SU-DHL-6 (cell line): ENCODE results near the gene EXD3.
A peak's percentile ranks its signal among the peaks of the same experiment; 100 is the strongest.

Experiments
- H2AFZ ChIP-seq: fragments of 200-600 bp; sonication (generic); 2 replicates; pipeline ENCODE4 v1.6.1; 2014; ENCODE audit warnings: low read depth, mild to moderate bottlenecking, moderate library complexity, mixed read lengths, antibody characterized with exemption, low read length; ENCODE audit not compliant: severe bottlenecking
- H3F3A ChIP-seq: fragments of 200-600 bp; shearing (Covaris generic); 2 replicates; pipeline ENCODE4 v1.6.0; 2016; ENCODE audit warnings: antibody characterized with exemption, mild to moderate bottlenecking; ENCODE audit not compliant: insufficient read depth
- H3K27ac ChIP-seq: fragments of 200-600 bp; sonication (generic); 2 replicates; pipeline ENCODE4 v1.5.1; 2016; ENCODE audit warnings: low read depth, mild to moderate bottlenecking, low read length, moderate library complexity, mixed read lengths
- H3K27me3 ChIP-seq: fragments of 200-600 bp; sonication (generic), shearing (Covaris generic); 2 replicates; pipeline ENCODE4 v1.6.0; 2014; ENCODE audit warnings: mild to moderate bottlenecking, low read length
- H3K36me3 ChIP-seq: fragments of 200-600 bp; sonication (generic); 2 replicates; pipeline ENCODE4 v1.6.1; 2014; ENCODE audit warnings: mild to moderate bottlenecking, low read length, mixed read lengths
- H3K4me2 ChIP-seq: fragments of 300-600, 200-600 bp; shearing (Covaris generic), sonication (generic); 2 replicates; pipeline ENCODE4 v1.6.0; 2014; ENCODE audit warnings: low read length, low read depth, mild to moderate bottlenecking; ENCODE audit not compliant: poor library complexity, severe bottlenecking
- H3K4me3 ChIP-seq: fragments of 200-600 bp; sonication (generic); 2 replicates; pipeline ENCODE4 v1.5.1; 2014; ENCODE audit warnings: antibody characterized with exemption, low read length, mild to moderate bottlenecking, mixed read lengths; ENCODE audit not compliant: insufficient read depth, poor library complexity, severe bottlenecking
- H3K79me2 ChIP-seq: fragments of 200-600 bp; sonication (generic); 2 replicates; pipeline ENCODE4 v1.6.1; 2014; ENCODE audit warnings: mild to moderate bottlenecking, low read length, moderate library complexity; ENCODE audit not compliant: insufficient read depth
- H3K9ac ChIP-seq: fragments of 200-600 bp; sonication (generic); 2 replicates; pipeline ENCODE4 v1.7.0; 2014; ENCODE audit warnings: mild to moderate bottlenecking, low read length
- H3K9me2 ChIP-seq: fragments of 200-600 bp; sonication (generic); replicated peaks from 2 replicates; pipeline ENCODE4 v1.6.1; 2014; ENCODE audit warnings: low read length; ENCODE audit not compliant: insufficient read depth
- H3K9me3 ChIP-seq: fragments of 200-600 bp; sonication (generic); 2 replicates; pipeline ENCODE4 v1.6.1; 2014; ENCODE audit warnings: low read length, mixed read lengths; ENCODE audit not compliant: insufficient read depth
- H4K20me1 ChIP-seq: fragments of 200-600 bp; sonication (generic); 2 replicates; pipeline ENCODE4 v1.6.1; 2014; ENCODE audit warnings: low read depth, mild to moderate bottlenecking, antibody characterized with exemption, low read length, moderate library complexity, mixed read lengths
- EZH2phosphoT487 ChIP-seq: fragments of 200-600 bp; sonication (generic), shearing (Covaris generic); conservative IDR thresholded peaks from 2 replicates; pipeline ENCODE4 v1.6.1; 2018; ENCODE audit warnings: mild to moderate bottlenecking, antibody characterized with exemption, low read length, moderate library complexity, mixed read lengths
- TF ChIP-seq, protein P1 (sequence below): fragments of 200-600 bp; sonication (generic); IDR thresholded peaks from one replicate; pipeline ENCODE4 v1.5.1; 2017; ENCODE audit warnings: antibody characterized with exemption, mild to moderate bottlenecking, low read length, moderate library complexity; ENCODE audit not compliant: insufficient read depth, poor library complexity, severe bottlenecking

Gene EXD3

DNA sequence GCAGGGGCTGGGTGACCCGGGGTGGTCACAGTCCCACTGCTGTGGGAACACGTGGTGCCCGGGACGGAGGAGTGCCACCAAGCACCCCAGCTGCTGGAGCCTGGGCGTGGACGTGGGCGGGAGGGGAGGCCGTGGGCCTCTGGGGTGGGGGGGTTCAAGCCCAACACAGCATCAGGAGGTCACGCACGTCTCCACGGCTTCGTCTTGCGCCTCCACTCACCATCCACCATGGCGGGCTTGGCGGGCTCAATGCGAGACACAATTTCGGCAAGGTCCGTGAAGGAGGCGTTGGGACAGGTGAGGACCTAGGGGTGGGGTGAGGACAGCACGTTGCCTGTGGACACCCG, 38.3 kb upstream of the EXD3 start:
- TF ChIP-seq EZH2phosphoT487, result no peak
- TF ChIP-seq, protein P1, sequence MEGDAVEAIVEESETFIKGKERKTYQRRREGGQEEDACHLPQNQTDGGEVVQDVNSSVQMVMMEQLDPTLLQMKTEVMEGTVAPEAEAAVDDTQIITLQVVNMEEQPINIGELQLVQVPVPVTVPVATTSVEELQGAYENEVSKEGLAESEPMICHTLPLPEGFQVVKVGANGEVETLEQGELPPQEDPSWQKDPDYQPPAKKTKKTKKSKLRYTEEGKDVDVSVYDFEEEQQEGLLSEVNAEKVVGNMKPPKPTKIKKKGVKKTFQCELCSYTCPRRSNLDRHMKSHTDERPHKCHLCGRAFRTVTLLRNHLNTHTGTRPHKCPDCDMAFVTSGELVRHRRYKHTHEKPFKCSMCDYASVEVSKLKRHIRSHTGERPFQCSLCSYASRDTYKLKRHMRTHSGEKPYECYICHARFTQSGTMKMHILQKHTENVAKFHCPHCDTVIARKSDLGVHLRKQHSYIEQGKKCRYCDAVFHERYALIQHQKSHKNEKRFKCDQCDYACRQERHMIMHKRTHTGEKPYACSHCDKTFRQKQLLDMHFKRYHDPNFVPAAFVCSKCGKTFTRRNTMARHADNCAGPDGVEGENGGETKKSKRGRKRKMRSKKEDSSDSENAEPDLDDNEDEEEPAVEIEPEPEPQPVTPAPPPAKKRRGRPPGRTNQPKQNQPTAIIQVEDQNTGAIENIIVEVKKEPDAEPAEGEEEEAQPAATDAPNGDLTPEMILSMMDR, result no peak
- H4K20me1 ChIP-seq, result no peaks in the 10 kb centered on the region
- H3K27me3 ChIP-seq, result no peaks in the 10 kb centered on the region
- peak overlapping the region; percentile 54 for H3K9ac ChIP-seq
- H3K27ac ChIP-seq, result peak overlapping the region; percentile 36; the same call in 1 of the 2 replicates
- no peak overlapping the region for H2AFZ ChIP-seq
- no peaks in the 10 kb centered on the region for H3K9me3 ChIP-seq
- no peaks in the 10 kb centered on the region for H3K36me3 ChIP-seq
- no peak overlapping the region for H3K4me3 ChIP-seq
- peak overlapping the region; percentile 55 for H3K4me2 ChIP-seq
- H3K9me2 ChIP-seq, result no peaks in the 10 kb centered on the region
- no peaks in the 10 kb centered on the region for H3F3A ChIP-seq
- no peaks in the 10 kb centered on the region; the same call in 1 of the 2 replicates for H3K79me2 ChIP-seq

- no peak overlapping the region for H3K9ac ChIP-seq
- no peak overlapping the region for H3K4me2 ChIP-seq
Measured at GRCh38 chr9:137460363-137461315, 37.7 kb upstream of the EXD3 start.

DNA sequence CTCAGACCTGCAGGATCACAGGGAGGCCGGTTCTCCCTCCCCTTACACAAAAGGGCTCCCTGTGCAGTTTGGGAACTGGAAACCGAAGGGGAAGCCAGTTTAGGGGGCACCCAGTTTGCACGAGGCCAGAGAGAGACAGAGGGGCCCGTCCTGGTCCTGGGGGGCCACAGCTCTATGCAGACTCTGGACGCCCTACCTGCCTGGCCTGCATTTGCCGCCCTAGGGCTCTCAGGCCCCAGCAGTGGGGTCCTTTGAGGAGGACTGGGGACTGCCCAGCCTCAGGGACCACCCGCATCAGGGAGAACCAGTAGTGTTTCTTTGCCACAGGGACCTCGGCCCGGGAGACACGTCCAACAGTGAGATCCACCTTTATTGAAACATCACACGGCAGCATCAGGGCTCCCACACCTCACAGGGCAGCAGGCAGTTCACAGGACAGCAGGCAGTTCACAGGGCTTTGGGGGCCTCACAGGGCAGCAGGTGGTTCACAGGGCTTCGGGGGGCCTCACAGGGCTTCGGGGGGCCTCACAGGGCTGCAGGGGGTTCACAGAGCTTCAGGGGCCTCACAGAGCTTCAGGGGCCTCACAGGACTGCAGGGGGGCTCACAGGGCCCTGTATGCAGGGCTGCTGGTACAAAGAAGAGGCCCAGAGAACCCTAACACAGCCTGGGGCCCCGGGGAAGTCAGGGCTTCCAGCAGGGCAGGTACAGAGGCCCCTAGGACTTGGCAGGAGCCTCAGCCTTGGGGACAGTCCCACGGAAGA, 36.8 kb upstream of the EXD3 start:
- no peaks in the 10 kb centered on the region for H3K9me2 ChIP-seq
- TF ChIP-seq, protein P1, result no peak
- no peak for TF ChIP-seq EZH2phosphoT487
- peak overlapping the region; percentile 30 for H2AFZ ChIP-seq
- no peaks in the 10 kb centered on the region for H3K36me3 ChIP-seq
- H3F3A ChIP-seq, result no peaks in the 10 kb centered on the region
- peak overlapping the region; percentile 71 for H3K4me3 ChIP-seq
- H4K20me1 ChIP-seq, result no peaks in the 10 kb centered on the region
- H3K27me3 ChIP-seq, result no peaks in the 10 kb centered on the region
- H3K27ac ChIP-seq, result no peak overlapping the region; the same call in none of the 2 replicates
- H3K4me2 ChIP-seq, result peak overlapping the region; percentile 39
- H3K9ac ChIP-seq, result peak overlapping the region; percentile 78
- H3K79me2 ChIP-seq, result no peaks in the 10 kb centered on the region; the same call in 1 of the 2 replicates
- H3K9me3 ChIP-seq, result no peaks in the 10 kb centered on the region

More at GRCh38 chr9:137460363-137461315, 37.7 kb upstream of the EXD3 start:
- H3K27me3 ChIP-seq, result no peaks in the 10 kb centered on the region
- no peak overlapping the region for H2AFZ ChIP-seq
- H3K36me3 ChIP-seq, result no peaks in the 10 kb centered on the region
- no peaks in the 10 kb centered on the region for H4K20me1 ChIP-seq
- no peaks in the 10 kb centered on the region; the same call in 1 of the 2 replicates for H3K79me2 ChIP-seq
- no peaks in the 10 kb centered on the region for H3K9me3 ChIP-seq
- no peak overlapping the region for H3K4me3 ChIP-seq
- H3K9me2 ChIP-seq, result no peaks in the 10 kb centered on the region
- TF ChIP-seq, protein P1, result no peak
- TF ChIP-seq EZH2phosphoT487, result no peak
- H3K27ac ChIP-seq, result no peak overlapping the region
- H3F3A ChIP-seq, result no peaks in the 10 kb centered on the region
